ENCODE data around the gene GGN. TPM values are rescaled to one million over a fixed set of nuclear protein-coding genes. Genes with fewer than 3 reads are reported as not detected.

GGN gene
- total and polyA plus RNA-seq, 2 of the 13 experiments (the other 11 are each of a cell fraction or from before 2014, with no cell fraction given): not detected

GRCh38 chr19:38391911-38392464, 4.2 kb upstream of the GGN start (continued):
- TF ChIP-seq ZNF687 (CRISPR knock-in tag; IDR thresholded peaks at IDR 0.05) (no peak), MAF1 (CRISPR knock-in tag; IDR thresholded peaks at IDR 0.05; ENCODE audit: borderline replicate concordance) (no peak)

- Histone ChIP-seq H3K4me2 (ENCODE audit: low read depth, low read length) (peak overlapping the region; percentile 1; the same call in 1 of the 2 replicates), H4K20me1 (ENCODE audit: insufficient read depth, low read length) (no peaks in the 10 kb centered on the region), H3K36me3 (replicated peaks in 1 of 2; ENCODE audit: control insufficient read depth in 1 of 2, insufficient read depth in 2 of 2, low read length in 2 of 2) (no peaks in the 10 kb centered on the region), H3K4me1 (ENCODE audit: insufficient read depth, low read length) (peaks cover 48% of the 10 kb centered on the region), H3K27me3 (ENCODE audit: control insufficient read depth in 1 of 2, insufficient read depth in 2 of 2, low read length in 2 of 2) (peaks cover 2 to 33% of the 10 kb centered on the region in 2 experiments; a peak in 3 of 5 replicates), H3K79me2 (ENCODE audit: insufficient read depth, low read length) (no peaks in the 10 kb centered on the region), H3K4me3 (replicated peaks in 1 of 3; ENCODE audit: insufficient read depth in 1 of 3, low read depth in 2 of 3, low read length in 3 of 3) (peak overlapping the region in 1 of 3 experiments; percentile 23; a peak in 2 of 6 replicates), H2AFZ (ENCODE audit: low read length) (no peak overlapping the region), H3K9ac (ENCODE audit: insufficient read depth, low read depth, low read length) (no peak overlapping the region), H3K27ac (ENCODE audit: extremely low read length, insufficient read depth, low read length) (no peak overlapping the region), H3K9me3 (ENCODE audit: low read length) (no peaks in the 10 kb centered on the region)
- no peak for DNase-seq (ENCODE audit: low spot score)
- BruUV-seq (replicated peaks): no TSS peak
- ATAC-seq: no peak
- intact Hi-C loops (cut with micrococcal nuclease; ENCODE audit: unreplicated experiment) (no loop called here), in situ Hi-C loops (cut with HindIII; ENCODE audit: extremely low pct_ligation_motif_present, low pct_unique_long_range_greater_than_20kb) (no loop called here)
- CTCF ChIA-PET (ENCODE audit: low intra/inter-chr PET ratio, low total read pairs): no interaction called here
- FAIRE-seq: no peak
- POLR2A ChIA-PET: interaction anchor here (0.7 to 4.0 kb wide), 3 partner anchors 12 to 31 kb away, joined by 3 to 28 read pairs (median 5); partner anchors contain the start of genes FAM98C and PSMD8
- TF ChIP-seq ATF5 (CRISPR knock-in tag; IDR thresholded peaks at IDR 0.05; ENCODE audit: low read depth) (no peak), TBL1XR1 (IDR thresholded peaks at IDR 0.05; ENCODE audit: borderline replicate concordance, low read length, partially characterized antibody) (no peak), PATZ1 (CRISPR knock-in tag; IDR thresholded peaks at IDR 0.05) (0 out of 2 replicates have a peak, but pooled peaks have one; percentile 14)
- 13% methylated on average over 15 of the region's 22 CpGs for WGBS (ENCODE audit: low lambda C conversion rate)
Measured at GRCh38 chr19:38389957-38390924, 2.4 kb upstream of the GGN start.
